Activated B cell treated with CpG ODN at 0.5 μM for 24 hours (primary cell): ENCODE results near the gene CLIC5. TPM values are rescaled to one million over a fixed set of nuclear protein-coding genes. Genes with fewer than 3 reads are reported as not detected.

Source experiments
- ATAC-seq: fragments of 200-7000 bp; cut with Tn5 transposase; one replicate; pipeline ENCODE4 v1.10.0; 2021; ENCODE audit warnings: low read depth, mild to moderate bottlenecking, moderate library complexity
- CTCF ChIA-PET: fragments of 350-600 bp; sonication (Branson Sonifier 250); formaldehyde crosslinking; loops from one replicate; lab custom pipeline; 2021; ENCODE audit warnings: antibody characterized with exemption; lab: Charles Lee
- POLR2A ChIA-PET: fragments of 350-600 bp; sonication (Branson Sonifier 250); formaldehyde crosslinking; loops from one replicate; lab custom pipeline; 2021; ENCODE audit warnings: antibody characterized with exemption; lab: Charles Lee
- DNase-seq: peaks from one replicate; pipeline ENCODE4 v3.0.0; 2022
- H3K27ac Mint-ChIP-seq: one replicate; pipeline ENCODE4 v1.8.0; 2020; ENCODE audit warnings: mixed read lengths
- H3K27me3 Mint-ChIP-seq: one replicate; pipeline ENCODE4 v1.8.0; 2021; ENCODE audit warnings: mixed read lengths
- H3K36me3 Mint-ChIP-seq: one replicate; pipeline ENCODE4 v1.8.0; 2021; ENCODE audit warnings: low read depth, mixed read lengths
- H3K4me1 Mint-ChIP-seq: one replicate; pipeline ENCODE4 v1.8.0; 2021; ENCODE audit warnings: mixed read lengths
- H3K4me3 Mint-ChIP-seq: one replicate; pipeline ENCODE4 v1.8.0; 2020; ENCODE audit warnings: mild to moderate bottlenecking, mixed read lengths
- H3K9me3 Mint-ChIP-seq: one replicate; pipeline ENCODE4 v1.8.0; 2020; ENCODE audit warnings: mixed read lengths
- intact Hi-C: fragments of 100-400 bp; cut with micrococcal nuclease; formaldehyde crosslinking; loops from one replicate; pipeline ENCODE4 v1.15.1; 2024
- total RNA-seq: library from RNA; stranded (reverse); gene quantifications from 2 replicates; pipeline ENCODE4 v1.2.3, GENCODE V29; 2022
- TF ChIP-seq, protein P1 (sequence below): fragments of 200-600 bp; IDR thresholded peaks from one replicate; pipeline ENCODE4 v1.8.0; 2022; ENCODE audit warnings: antibody characterized with exemption, mild to moderate bottlenecking

CLIC5 gene
- total RNA-seq: 2.3 and 2.5 TPM in 2 replicates

DNA sequence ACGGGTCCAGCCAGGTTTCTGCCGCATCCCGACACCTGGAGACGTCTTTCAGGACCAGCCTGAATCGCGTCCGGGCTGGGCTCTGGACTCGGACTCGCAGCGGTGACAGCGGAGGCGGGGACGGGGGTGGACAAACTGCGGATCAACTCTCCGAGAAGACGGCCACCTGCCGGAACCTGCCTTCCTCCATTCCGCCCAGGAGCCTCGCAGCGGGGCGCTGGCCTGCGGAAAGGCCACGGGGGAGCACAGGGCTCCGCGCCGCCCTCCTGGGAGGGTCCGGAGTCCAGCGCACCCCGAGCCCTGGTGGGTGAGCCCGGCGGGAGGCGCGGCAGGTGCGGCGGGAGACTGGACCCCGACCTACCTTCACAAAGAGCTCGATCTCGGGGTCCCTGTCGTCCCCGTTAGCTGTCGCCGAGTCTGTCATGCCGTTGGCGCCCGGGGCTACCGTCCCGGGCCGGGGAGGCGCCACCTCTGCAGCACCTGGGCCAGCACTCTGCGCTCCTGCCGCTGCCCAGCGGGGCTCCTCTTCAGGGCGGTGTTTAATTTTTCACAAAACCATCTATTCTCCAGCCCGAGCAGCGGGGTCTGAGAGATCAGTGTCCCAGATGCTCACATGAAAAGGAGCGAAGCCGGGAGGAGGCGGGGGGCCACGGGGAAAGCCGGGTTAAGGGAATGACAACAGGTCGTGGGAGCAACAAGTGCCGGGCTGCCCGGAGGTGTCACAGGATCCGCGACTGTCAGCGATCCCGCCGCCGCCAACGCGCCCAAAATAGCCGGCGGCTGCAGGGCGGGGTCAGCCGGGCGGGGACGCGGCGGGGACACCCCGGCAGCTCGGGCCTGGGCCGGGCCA is at the start of gene CLIC5:
Gene CLIC5, minus strand, starts transcription at position 742 of the 850 bp plus-strand sequence. Its CDS starts 318 bp downstream, at position 424.
- H3K36me3 Mint-ChIP-seq: no peaks in the 10 kb centered on the region
- ChIA-PET CTCF (no interaction called here), POLR2A (no interaction called here)
- peak within 1 kb of the TSS; percentile 82 for H3K4me3 Mint-ChIP-seq
- peaks cover 8% of the 10 kb centered on the region for H3K27me3 Mint-ChIP-seq
- intact Hi-C loops: loop anchor here (10.0 kb wide), 1 partner anchor 181 kb away; no protein-coding TSS in a partner anchor
- no peak for ATAC-seq
- peaks cover 40% of the 10 kb centered on the region for H3K4me1 Mint-ChIP-seq
- DNase-seq: peak; percentile 25
- TF ChIP-seq, protein P1, sequence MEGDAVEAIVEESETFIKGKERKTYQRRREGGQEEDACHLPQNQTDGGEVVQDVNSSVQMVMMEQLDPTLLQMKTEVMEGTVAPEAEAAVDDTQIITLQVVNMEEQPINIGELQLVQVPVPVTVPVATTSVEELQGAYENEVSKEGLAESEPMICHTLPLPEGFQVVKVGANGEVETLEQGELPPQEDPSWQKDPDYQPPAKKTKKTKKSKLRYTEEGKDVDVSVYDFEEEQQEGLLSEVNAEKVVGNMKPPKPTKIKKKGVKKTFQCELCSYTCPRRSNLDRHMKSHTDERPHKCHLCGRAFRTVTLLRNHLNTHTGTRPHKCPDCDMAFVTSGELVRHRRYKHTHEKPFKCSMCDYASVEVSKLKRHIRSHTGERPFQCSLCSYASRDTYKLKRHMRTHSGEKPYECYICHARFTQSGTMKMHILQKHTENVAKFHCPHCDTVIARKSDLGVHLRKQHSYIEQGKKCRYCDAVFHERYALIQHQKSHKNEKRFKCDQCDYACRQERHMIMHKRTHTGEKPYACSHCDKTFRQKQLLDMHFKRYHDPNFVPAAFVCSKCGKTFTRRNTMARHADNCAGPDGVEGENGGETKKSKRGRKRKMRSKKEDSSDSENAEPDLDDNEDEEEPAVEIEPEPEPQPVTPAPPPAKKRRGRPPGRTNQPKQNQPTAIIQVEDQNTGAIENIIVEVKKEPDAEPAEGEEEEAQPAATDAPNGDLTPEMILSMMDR: no peak
- peak within 1 kb of the TSS; percentile 30 for H3K27ac Mint-ChIP-seq
- H3K9me3 Mint-ChIP-seq: peaks cover 5% of the 10 kb centered on the region

DNA sequence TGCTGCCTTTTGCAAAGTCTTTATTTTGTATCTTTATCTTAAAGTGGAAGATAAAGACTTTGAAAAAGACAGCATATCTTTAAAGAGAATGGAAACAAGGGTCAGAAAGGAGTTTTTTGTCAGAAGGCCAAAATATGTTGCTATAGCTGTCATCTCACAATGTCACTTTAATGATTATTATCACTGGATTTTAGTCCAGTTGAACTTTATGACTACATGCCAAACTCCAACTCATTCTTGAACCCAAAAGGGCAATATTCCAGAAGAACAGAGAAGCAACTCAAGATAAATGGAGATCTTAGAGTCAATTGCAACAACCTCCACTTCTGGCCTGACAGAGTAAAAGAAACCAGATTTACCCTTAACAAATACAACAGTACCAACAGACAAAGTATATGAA is 47.3 kb upstream of the CLIC5 start:
- H3K27ac Mint-ChIP-seq: no peak overlapping the region
- ChIA-PET CTCF (no interaction called here), POLR2A (no interaction called here)
- intact Hi-C loops: no loop called here
- TF ChIP-seq, protein P1: no peak
- H3K4me1 Mint-ChIP-seq: no peaks in the 10 kb centered on the region
- H3K4me3 Mint-ChIP-seq: no peak overlapping the region
- DNase-seq (no peak), ATAC-seq (no peak)
- peaks cover 4% of the 10 kb centered on the region for H3K9me3 Mint-ChIP-seq
- no peaks in the 10 kb centered on the region for H3K36me3 Mint-ChIP-seq
- peaks cover 28% of the 10 kb centered on the region for H3K27me3 Mint-ChIP-seq

DNA sequence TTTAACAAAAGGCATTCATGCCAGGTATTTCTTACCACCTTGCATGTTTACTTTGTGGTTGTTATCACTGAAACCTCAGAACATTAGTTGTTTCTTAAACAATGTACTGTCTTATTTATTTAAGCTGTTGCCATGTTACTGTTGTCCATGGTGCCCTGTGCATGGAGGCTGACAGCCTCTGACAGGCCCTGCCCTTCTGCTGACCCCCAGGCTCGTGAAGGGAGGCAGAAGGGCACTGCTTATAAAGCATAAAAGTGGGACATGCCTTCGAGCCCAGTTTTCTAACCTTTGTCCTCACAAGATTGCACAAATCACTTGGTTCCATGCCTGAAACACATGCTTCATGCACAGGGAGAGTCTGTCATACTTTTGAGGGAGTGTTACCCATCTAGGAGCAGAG is 46.7 kb upstream of the CLIC5 start:
- no peak for DNase-seq
- TF ChIP-seq, protein P1: no peak
- POLR2A ChIA-PET: no interaction called here
- H3K27ac Mint-ChIP-seq: no peak overlapping the region
- ATAC-seq: no peak
- CTCF ChIA-PET: no interaction called here
- no peaks in the 10 kb centered on the region for H3K4me1 Mint-ChIP-seq
- intact Hi-C loops: no loop called here
- peaks cover 33% of the 10 kb centered on the region for H3K27me3 Mint-ChIP-seq
- H3K4me3 Mint-ChIP-seq: no peak overlapping the region
- no peaks in the 10 kb centered on the region for H3K36me3 Mint-ChIP-seq
- H3K9me3 Mint-ChIP-seq: peaks cover 4% of the 10 kb centered on the region

DNA sequence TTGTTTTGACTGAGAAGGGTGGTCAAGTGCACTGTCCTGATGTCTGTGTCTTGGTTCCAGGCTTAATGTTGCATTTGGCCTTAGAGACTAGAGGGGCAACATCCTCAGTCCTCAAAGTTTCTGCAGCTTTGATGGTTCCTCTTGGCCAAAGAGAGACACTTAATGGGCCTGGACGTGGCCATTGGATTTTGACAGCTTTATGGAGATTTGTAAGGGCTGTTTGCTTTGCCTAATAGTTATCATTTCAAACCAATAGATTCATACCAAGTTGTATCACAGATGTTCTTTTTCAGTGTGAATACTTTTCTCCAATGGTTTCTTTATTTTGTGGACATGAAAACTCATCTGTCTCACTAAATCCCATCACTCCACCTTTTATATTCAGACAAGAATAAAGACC is 45.8 kb upstream of the CLIC5 start:
- Mint-ChIP-seq H3K27ac (no peak overlapping the region), H3K4me3 (no peak overlapping the region), H3K27me3 (peaks cover 28% of the 10 kb centered on the region), H3K9me3 (peaks cover 4% of the 10 kb centered on the region), H3K36me3 (no peaks in the 10 kb centered on the region), H3K4me1 (no peaks in the 10 kb centered on the region)
- ChIA-PET POLR2A (no interaction called here), CTCF (no interaction called here)
- no peak for ATAC-seq
- intact Hi-C loops: no loop called here
- TF ChIP-seq, protein P1: no peak
- no peak for DNase-seq

DNA sequence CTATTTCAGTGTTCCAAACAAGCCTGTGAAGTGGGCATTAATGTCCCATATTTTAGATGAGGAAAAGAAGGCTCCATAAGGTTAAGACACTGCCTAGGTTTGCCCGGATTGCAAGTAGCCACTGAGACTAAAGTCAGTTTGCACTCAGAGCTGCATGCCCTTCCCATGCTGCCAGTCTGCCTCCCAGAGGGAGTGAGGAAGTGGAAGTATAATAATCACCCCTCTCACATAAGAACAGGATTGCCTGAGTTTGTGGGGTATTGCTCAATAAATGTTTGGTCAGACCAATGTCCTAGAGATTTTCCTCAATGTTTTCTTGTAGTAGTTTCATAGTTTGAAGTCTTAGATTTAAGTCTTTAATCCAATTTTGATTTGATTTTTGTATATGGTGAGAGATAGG is 43.9 kb upstream of the CLIC5 start:
- no peak for ATAC-seq
- H3K36me3 Mint-ChIP-seq: no peaks in the 10 kb centered on the region
- H3K4me1 Mint-ChIP-seq: no peaks in the 10 kb centered on the region
- H3K4me3 Mint-ChIP-seq: no peak overlapping the region
- H3K9me3 Mint-ChIP-seq: peaks cover 4% of the 10 kb centered on the region
- intact Hi-C loops: no loop called here
- POLR2A ChIA-PET: no interaction called here
- no peak overlapping the region for H3K27ac Mint-ChIP-seq
- CTCF ChIA-PET: no interaction called here
- H3K27me3 Mint-ChIP-seq: peaks cover 25% of the 10 kb centered on the region
- no peak for DNase-seq
- TF ChIP-seq, protein P1: no peak
